HCT116 (cell line): ENCODE measurements around the gene PPFIBP1. TPM values are rescaled to one million over a fixed set of nuclear protein-coding genes. Genes with fewer than 3 reads are reported as not detected.

Experiments
- ATAC-seq: fragments of 200-7000 bp; cut with Tn5 transposase; 2 replicates; pipeline ENCODE4 v1.9.1; 2020; ENCODE audit warnings: mild to moderate bottlenecking, moderate library complexity
- BruUV-seq: library from RNA; stranded (reverse); fragments of 400-500 nt; replicated peaks from 2 replicates; lab custom pipeline; 2021; lab: Mats Ljungman, UMichigan
- CTCF ChIA-PET: fragments of 300-600 bp; sonication (Branson Sonifier 250); formaldehyde crosslinking; loops from one replicate; lab custom pipeline; 2021; ENCODE audit warnings: antibody characterized with exemption; lab: Charles Lee
- POLR2A ChIA-PET: fragments of 300-600, 350-600 bp; sonication (Branson Sonifier 250); formaldehyde crosslinking; loops from one replicate; lab custom pipeline; 2021; ENCODE audit warnings: antibody characterized with exemption; lab: Charles Lee
- RAD21 ChIA-PET, 2 experiments: fragments of 300-600 bp; sonication (Branson Sonifier 250); formaldehyde crosslinking; loops; one replicate each; lab custom pipeline; 2023; ENCODE audit warnings: low total read pairs in 2 of 2; ENCODE audit not compliant: uncharacterized antibody in 2 of 2, unreplicated experiment in 2 of 2, low non-redundant PET in 1 of 2; lab: Charles Lee
- DNase-seq: peaks from one replicate; pipeline ENCODE4 v3.0.0-alpha.2; 2010; ENCODE audit warnings: low read depth, low spot score
- H2AFZ ChIP-seq: fragments of 200-600 bp; shearing (Covaris generic), sonication (generic); 2 replicates; pipeline ENCODE4 v1.6.1; 2017; ENCODE audit warnings: low read depth, mixed run types, mixed read lengths, antibody characterized with exemption, low read length; ENCODE audit not compliant: poor library complexity, severe bottlenecking
- H3K27ac ChIP-seq: 2 replicates; pipeline ENCODE4 v1.5.1; 2012; ENCODE audit warnings: low read depth, low read length
- H3K27me3 ChIP-seq: fragments of 200-600 bp; sonication (generic); 2 replicates; pipeline ENCODE4 v1.6.1; 2016; ENCODE audit warnings: mixed run types, low read length, mixed read lengths; ENCODE audit not compliant: insufficient read depth
- H3K36me3 ChIP-seq, 2 experiments: fragments of 200-500 bp in 1 of 2; fragments of 200-600 bp in 1 of 2; sonication (Bioruptor generic) in 1 of 2; sonication (generic) in 1 of 2; 2 replicates each; pipeline versions ENCODE4 v1.5.1 to v1.6.1; 2014 to 2016; ENCODE audit warnings: low read length in 2 of 2, inconsistent platforms in 1 of 2, mixed read lengths in 1 of 2, mixed run types in 1 of 2; ENCODE audit not compliant: insufficient read depth in 2 of 2, control insufficient read depth in 1 of 2
- H3K4me1 ChIP-seq, 2 experiments: fragments of 200-600 bp in 1 of 2; sonication (generic) in 1 of 2; 2 replicates each; pipeline versions ENCODE4 v1.5.1 to v1.6.1; 2012 to 2017; ENCODE audit warnings: low read length in 2 of 2, inconsistent platforms in 1 of 2, mild to moderate bottlenecking in 1 of 2, mixed read lengths in 1 of 2, mixed run types in 1 of 2, moderate library complexity in 1 of 2; ENCODE audit not compliant: insufficient read depth in 2 of 2, control insufficient read depth in 1 of 2
- H3K4me2 ChIP-seq: fragments of 200-600 bp; sonication (generic); 2 replicates; pipeline ENCODE4 v1.6.1; 2017; ENCODE audit warnings: mixed run types, low read length, mixed read lengths
- H3K4me3 ChIP-seq, 2 experiments: fragments of 200-600 bp in 1 of 2; sonication (generic) in 1 of 2; replicated peaks in 1 of 2; 2 replicates each; pipeline ENCODE4 v1.5.1; 2011 to 2016; ENCODE audit warnings: low read length in 2 of 2, control low read depth in 1 of 2, low read depth in 1 of 2, mild to moderate bottlenecking in 1 of 2, mixed read lengths in 1 of 2, mixed run types in 1 of 2
- H3K79me2 ChIP-seq: fragments of 200-600 bp; sonication (generic); 2 replicates; pipeline ENCODE4 v1.6.1; 2017; ENCODE audit warnings: mild to moderate bottlenecking, mixed run types, low read length, moderate library complexity, mixed read lengths; ENCODE audit not compliant: insufficient read depth
- H3K9ac ChIP-seq: fragments of 200-600 bp; sonication (generic); 2 replicates; pipeline ENCODE4 v1.6.1; 2016; ENCODE audit warnings: low read length, mixed read lengths
- H3K9me2 ChIP-seq: fragments of 200-600 bp; sonication (generic), shearing (Covaris generic); 2 replicates; pipeline ENCODE4 v1.6.1; 2017; ENCODE audit warnings: mixed run types, mild to moderate bottlenecking, moderate library complexity; ENCODE audit not compliant: insufficient read depth
- H3K9me3 ChIP-seq, 2 experiments: fragments of 200-500 bp in 1 of 2; fragments of 200-600 bp in 1 of 2; sonication (Bioruptor generic) in 1 of 2; sonication (generic) in 1 of 2; 2 replicates each; pipeline ENCODE4 v1.6.1; 2014 to 2017; ENCODE audit warnings: low read length in 2 of 2, mixed read lengths in 2 of 2, inconsistent platforms in 1 of 2, low read depth in 1 of 2, mild to moderate bottlenecking in 1 of 2, mixed run types in 1 of 2, moderate library complexity in 1 of 2; ENCODE audit not compliant: control insufficient read depth in 1 of 2, insufficient read depth in 1 of 2
- H4K20me1 ChIP-seq: fragments of 200-600 bp; sonication (generic), shearing (Covaris generic); 2 replicates; pipeline ENCODE4 v1.6.1; 2017; ENCODE audit warnings: mixed run types, mild to moderate bottlenecking, moderate library complexity; ENCODE audit not compliant: insufficient read depth
- CEBPB ChIP-seq: IDR thresholded peaks from 2 replicates; pipeline ENCODE4 v1.6.1; 2012; ENCODE audit warnings: low read depth
- EZH2 ChIP-seq: fragments of 200-600 bp; sonication (generic); IDR thresholded peaks from 2 replicates; pipeline ENCODE4 v1.6.1; 2017; ENCODE audit warnings: antibody characterized with exemption, mixed run types
- EZH2phosphoT487 ChIP-seq: fragments of 200-600 bp; IDR thresholded peaks from 2 replicates; pipeline ENCODE4 v1.6.1; 2018; ENCODE audit warnings: antibody characterized with exemption, borderline replicate concordance
- FOSL1 ChIP-seq: IDR thresholded peaks from 2 replicates; pipeline ENCODE4 v1.6.1; 2012; ENCODE audit warnings: low read depth
- POLR2A ChIP-seq: IDR thresholded peaks from 2 replicates; pipeline ENCODE4 v1.7.0; 2011; ENCODE audit warnings: borderline replicate concordance; ENCODE audit not compliant: insufficient read depth, insufficient read length; ENCODE audit errors: extremely low read depth
- POLR2AphosphoS5 ChIP-seq: IDR thresholded peaks from 2 replicates; pipeline ENCODE4 v1.6.1; 2011; ENCODE audit warnings: mild to moderate bottlenecking, low read depth, low read length, moderate library complexity
- RAD21 ChIP-seq: IDR thresholded peaks from 2 replicates; pipeline ENCODE4 v1.6.1; 2012; ENCODE audit warnings: low read depth, mild to moderate bottlenecking
- SP1 ChIP-seq: IDR thresholded peaks from 2 replicates; pipeline ENCODE4 v1.6.1; 2012; ENCODE audit warnings: low read depth
- SRF ChIP-seq: IDR thresholded peaks from 2 replicates; pipeline ENCODE4 v1.6.1; 2012; ENCODE audit warnings: low read depth
- YY1 ChIP-seq: IDR thresholded peaks from 2 replicates; pipeline ENCODE4 v1.6.1; 2011; ENCODE audit warnings: low read length, low read depth, moderate library complexity, mild to moderate bottlenecking; ENCODE audit not compliant: insufficient replicate concordance; ENCODE audit errors: extremely low read depth
- ZFX ChIP-seq: fragments of 450-650 bp; IDR thresholded peaks from 2 replicates; pipeline ENCODE4 v1.6.1; 2017
- ZNF274 ChIP-seq: fragments of 200-500 bp; sonication (Bioruptor generic); IDR thresholded peaks from 2 replicates; pipeline ENCODE4 v1.6.1; 2014; ENCODE audit warnings: mild to moderate bottlenecking, low read depth, low read length, inconsistent platforms
- intact Hi-C: fragments of 100-400 bp; cut with micrococcal nuclease; formaldehyde crosslinking; loops from 2 replicates; pipeline ENCODE4 v1.10.0; 2022
- total RNA-seq: library from RNA; stranded (reverse); gene quantifications from one replicate; pipeline ENCODE4 v1.2.1, GENCODE V29; 2021; ENCODE audit not compliant: unreplicated experiment
- TF ChIP-seq, protein P1 (sequence below): IDR thresholded peaks from 2 replicates; pipeline ENCODE4 v1.6.1; 2012
- TF ChIP-seq, protein P2 (sequence below), 3 experiments: fragments of 200-600 bp in 1 of 3; sonication (generic) in 1 of 3; IDR thresholded peaks in 2 of 3; conservative IDR thresholded peaks in 1 of 3; 2 replicates each; pipeline ENCODE4 v1.5.1; 2012 to 2017; ENCODE audit warnings: low read depth in 2 of 3, low read length in 2 of 3, antibody characterized with exemption in 1 of 3, borderline replicate concordance in 1 of 3, control low read depth in 1 of 3, mild to moderate bottlenecking in 1 of 3, mixed read lengths in 1 of 3, mixed run types in 1 of 3, moderate library complexity in 1 of 3; ENCODE audit not compliant: insufficient read depth in 1 of 3
- TF ChIP-seq, protein P3 (sequence below): IDR thresholded peaks from 2 replicates; pipeline ENCODE4 v1.6.1; 2012
- TF ChIP-seq, protein P4 (sequence below): IDR thresholded peaks from 2 replicates; pipeline ENCODE4 v1.6.1; 2012; ENCODE audit warnings: low read depth

PPFIBP1 gene
- total RNA-seq, 1 experiment from 2014 or later, result 102 TPM

GRCh38 chr12:27631813-27632491 is 107.9 kb downstream of the PPFIBP1 start (continued):
- TF ChIP-seq CEBPB (no peak), EZH2phosphoT487 (no peak), ZNF274 (no peak), SRF (no peak), YY1 (no peak), POLR2AphosphoS5 (no peak), ZFX (no peak), SP1 (no peak), POLR2A (no peak)
- TF ChIP-seq, protein P1, sequence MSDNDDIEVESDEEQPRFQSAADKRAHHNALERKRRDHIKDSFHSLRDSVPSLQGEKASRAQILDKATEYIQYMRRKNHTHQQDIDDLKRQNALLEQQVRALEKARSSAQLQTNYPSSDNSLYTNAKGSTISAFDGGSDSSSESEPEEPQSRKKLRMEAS, result no peak
- TF ChIP-seq, all 23 proteins: peak for 0

DNA sequence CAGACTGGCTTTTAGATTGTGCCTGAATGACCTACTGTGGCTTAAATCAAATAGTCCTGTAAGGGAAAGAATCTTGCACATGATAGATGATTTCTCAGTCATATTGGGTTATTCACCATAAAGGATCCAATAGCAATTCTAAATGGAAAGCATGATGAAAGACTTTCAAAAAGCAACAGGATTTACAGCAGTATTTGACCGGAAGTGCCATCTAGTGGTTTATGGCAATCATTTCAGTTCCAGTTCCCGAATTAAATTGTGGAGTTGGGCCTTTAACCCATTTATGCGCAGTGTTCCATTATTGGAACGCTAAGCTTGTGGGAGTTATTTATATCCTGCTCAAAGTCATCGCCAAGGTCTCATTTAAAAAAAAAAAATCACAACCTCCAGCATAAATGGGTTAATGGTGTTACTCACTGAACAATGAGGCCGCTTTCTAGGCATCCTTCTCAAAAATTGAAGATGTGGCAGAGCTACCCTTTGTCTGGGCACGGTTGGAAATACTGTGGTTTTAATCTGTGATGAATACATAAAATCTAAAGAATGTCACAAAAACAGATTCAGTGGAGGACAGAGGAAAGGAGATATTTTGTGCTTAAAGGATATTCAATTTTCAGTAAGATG is 111.5 kb downstream of the PPFIBP1 start:
- Histone ChIP-seq H3K4me2 (no peak overlapping the region), H3K4me1 (peaks cover 3 to 7% of the 10 kb centered on the region in 2 experiments; a peak in 1 of 4 replicates), H3K79me2 (peaks cover 12% of the 10 kb centered on the region; the same call in 1 of the 2 replicates), H3K9me2 (no peaks in the 10 kb centered on the region)
- intact Hi-C loops, result loop anchor here (1.0 to 2.0 kb wide), 2 partner anchors 111 to 200 kb away; partner anchors contain the start of gene PPFIBP1
- no peak for ATAC-seq
- no peak for TF ChIP-seq EZH2
- TF ChIP-seq, protein P2, sequence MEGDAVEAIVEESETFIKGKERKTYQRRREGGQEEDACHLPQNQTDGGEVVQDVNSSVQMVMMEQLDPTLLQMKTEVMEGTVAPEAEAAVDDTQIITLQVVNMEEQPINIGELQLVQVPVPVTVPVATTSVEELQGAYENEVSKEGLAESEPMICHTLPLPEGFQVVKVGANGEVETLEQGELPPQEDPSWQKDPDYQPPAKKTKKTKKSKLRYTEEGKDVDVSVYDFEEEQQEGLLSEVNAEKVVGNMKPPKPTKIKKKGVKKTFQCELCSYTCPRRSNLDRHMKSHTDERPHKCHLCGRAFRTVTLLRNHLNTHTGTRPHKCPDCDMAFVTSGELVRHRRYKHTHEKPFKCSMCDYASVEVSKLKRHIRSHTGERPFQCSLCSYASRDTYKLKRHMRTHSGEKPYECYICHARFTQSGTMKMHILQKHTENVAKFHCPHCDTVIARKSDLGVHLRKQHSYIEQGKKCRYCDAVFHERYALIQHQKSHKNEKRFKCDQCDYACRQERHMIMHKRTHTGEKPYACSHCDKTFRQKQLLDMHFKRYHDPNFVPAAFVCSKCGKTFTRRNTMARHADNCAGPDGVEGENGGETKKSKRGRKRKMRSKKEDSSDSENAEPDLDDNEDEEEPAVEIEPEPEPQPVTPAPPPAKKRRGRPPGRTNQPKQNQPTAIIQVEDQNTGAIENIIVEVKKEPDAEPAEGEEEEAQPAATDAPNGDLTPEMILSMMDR (IDR thresholded peaks at IDR 0.05 in 2 of 3, conservative IDR thresholded peaks at IDR 0.05 in 1 of 3; ENCODE audit: borderline replicate concordance in 1 of 3, insufficient read depth in 1 of 3, low read depth in 2 of 3, low read length in 2 of 3), result peak; percentile 57 to 76 (median 65)
- TF ChIP-seq, protein P3, sequence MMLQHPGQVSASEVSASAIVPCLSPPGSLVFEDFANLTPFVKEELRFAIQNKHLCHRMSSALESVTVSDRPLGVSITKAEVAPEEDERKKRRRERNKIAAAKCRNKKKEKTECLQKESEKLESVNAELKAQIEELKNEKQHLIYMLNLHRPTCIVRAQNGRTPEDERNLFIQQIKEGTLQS, result 0 out of 2 replicates have a peak, but pooled peaks have one; percentile 12
- TF ChIP-seq POLR2A, result no peak
- TF ChIP-seq RAD21, result peak; percentile 85
- TF ChIP-seq SP1, result no peak
- TF ChIP-seq ZNF274, result no peak
- peak; percentile 53; the same call in 1 of the 2 replicates for TF ChIP-seq CEBPB
- TF ChIP-seq, protein P4, sequence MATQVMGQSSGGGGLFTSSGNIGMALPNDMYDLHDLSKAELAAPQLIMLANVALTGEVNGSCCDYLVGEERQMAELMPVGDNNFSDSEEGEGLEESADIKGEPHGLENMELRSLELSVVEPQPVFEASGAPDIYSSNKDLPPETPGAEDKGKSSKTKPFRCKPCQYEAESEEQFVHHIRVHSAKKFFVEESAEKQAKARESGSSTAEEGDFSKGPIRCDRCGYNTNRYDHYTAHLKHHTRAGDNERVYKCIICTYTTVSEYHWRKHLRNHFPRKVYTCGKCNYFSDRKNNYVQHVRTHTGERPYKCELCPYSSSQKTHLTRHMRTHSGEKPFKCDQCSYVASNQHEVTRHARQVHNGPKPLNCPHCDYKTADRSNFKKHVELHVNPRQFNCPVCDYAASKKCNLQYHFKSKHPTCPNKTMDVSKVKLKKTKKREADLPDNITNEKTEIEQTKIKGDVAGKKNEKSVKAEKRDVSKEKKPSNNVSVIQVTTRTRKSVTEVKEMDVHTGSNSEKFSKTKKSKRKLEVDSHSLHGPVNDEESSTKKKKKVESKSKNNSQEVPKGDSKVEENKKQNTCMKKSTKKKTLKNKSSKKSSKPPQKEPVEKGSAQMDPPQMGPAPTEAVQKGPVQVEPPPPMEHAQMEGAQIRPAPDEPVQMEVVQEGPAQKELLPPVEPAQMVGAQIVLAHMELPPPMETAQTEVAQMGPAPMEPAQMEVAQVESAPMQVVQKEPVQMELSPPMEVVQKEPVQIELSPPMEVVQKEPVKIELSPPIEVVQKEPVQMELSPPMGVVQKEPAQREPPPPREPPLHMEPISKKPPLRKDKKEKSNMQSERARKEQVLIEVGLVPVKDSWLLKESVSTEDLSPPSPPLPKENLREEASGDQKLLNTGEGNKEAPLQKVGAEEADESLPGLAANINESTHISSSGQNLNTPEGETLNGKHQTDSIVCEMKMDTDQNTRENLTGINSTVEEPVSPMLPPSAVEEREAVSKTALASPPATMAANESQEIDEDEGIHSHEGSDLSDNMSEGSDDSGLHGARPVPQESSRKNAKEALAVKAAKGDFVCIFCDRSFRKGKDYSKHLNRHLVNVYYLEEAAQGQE, result no peak
- TF ChIP-seq FOSL1, result no peak
- TF ChIP-seq, all 23 proteins: peak for 4
- ChIA-PET POLR2A (no interaction called here), CTCF (interaction anchor here (1.0 to 1.3 kb wide), 2 partner anchors 86 to 201 kb away, joined by 3 to 6 read pairs; no protein-coding TSS in a partner anchor), RAD21 (interaction anchor here in 1 of 2 experiments (0.8 kb wide), 1 partner anchor 199 kb away, joined by 4 read pairs; no protein-coding TSS in a partner anchor)
- Histone ChIP-seq H2AFZ (no peak overlapping the region), H3K9ac (no peak overlapping the region), H4K20me1 (no peaks in the 10 kb centered on the region; the same call in 1 of the 2 replicates), H3K4me3 (no peak overlapping the region), H3K36me3 (0 out of 4 replicates have a peak, but pooled peaks cover 0 to 3% of the 10 kb centered on the region in 2 experiments), H3K9me3 (no peaks in the 10 kb centered on the region), H3K27me3 (no peaks in the 10 kb centered on the region), H3K27ac (no peak overlapping the region)
- BruUV-seq, result no TSS peak
- DNase-seq, result peak; percentile 44
